GM12878 (cell line): ENCODE results near the gene MYL11. TPM values are rescaled to one million over a fixed set of nuclear protein-coding genes. Genes with fewer than 3 reads are reported as not detected.
A peak's percentile ranks its signal among the peaks of the same experiment; 100 is the strongest.

Experiments
- ASH2L ChIP-seq: fragments of 300-600, 200-600 bp; sonication (generic); IDR thresholded peaks from 2 replicates; pipeline ENCODE4 v1.6.1; 2017; ENCODE audit warnings: low read depth, mild to moderate bottlenecking, borderline replicate concordance
- BHLHE40 ChIP-seq, 2 experiments: fragments of 450-650 bp in 1 of 2; IDR thresholded peaks; 2 replicates each; pipeline ENCODE4 v1.6.1; 2011 to 2017; ENCODE audit warnings: low read depth in 2 of 2, borderline replicate concordance in 1 of 2, improper control_type of control experiment in 1 of 2, low read length in 1 of 2, mild to moderate bottlenecking in 1 of 2
- ESRRA ChIP-seq: IDR thresholded peaks from 2 replicates; pipeline ENCODE4 v1.6.1; 2012; ENCODE audit warnings: mild to moderate bottlenecking, low read length, improper control_type of control experiment
- HCFC1 ChIP-seq: fragments of 150-350 bp; IDR thresholded peaks from 2 replicates; pipeline ENCODE4 v1.6.1; 2014; ENCODE audit warnings: low read length
- IKZF1 ChIP-seq: fragments of 450-650 bp; conservative IDR thresholded peaks from 2 replicates; pipeline ENCODE4 v1.6.1; 2017; ENCODE audit warnings: antibody characterized with exemption, mild to moderate bottlenecking
- JUNB ChIP-seq: IDR thresholded peaks from 2 replicates; pipeline ENCODE4 v1.6.1; 2016; ENCODE audit warnings: antibody characterized with exemption, mild to moderate bottlenecking
- MTA3 ChIP-seq: IDR thresholded peaks from 2 replicates; pipeline ENCODE4 v1.6.1; 2012; ENCODE audit warnings: low read length, inconsistent platforms, borderline replicate concordance
- PAX8 ChIP-seq: fragments of 450-650 bp; IDR thresholded peaks from 2 replicates; pipeline ENCODE4 v1.6.1; 2017; ENCODE audit warnings: mild to moderate bottlenecking, moderate library complexity
- PML ChIP-seq: IDR thresholded peaks from 2 replicates; pipeline ENCODE4 v1.6.1; 2012; ENCODE audit warnings: low read length, inconsistent platforms
- RFX5 ChIP-seq: IDR thresholded peaks from 2 replicates; pipeline ENCODE4 v1.6.1; 2011; ENCODE audit warnings: low read depth, low read length, improper control_type of control experiment
- RUNX3 ChIP-seq: IDR thresholded peaks from 2 replicates; pipeline ENCODE4 v1.6.1; 2012; ENCODE audit warnings: low read length, inconsistent platforms
- TBL1XR1 ChIP-seq: IDR thresholded peaks from 2 replicates; pipeline ENCODE4 v1.6.1; 2012; ENCODE audit warnings: low read depth, low read length, improper control_type of control experiment
- TCF12 ChIP-seq: IDR thresholded peaks from 2 replicates; pipeline ENCODE4 v1.6.1; 2011; ENCODE audit warnings: low read depth, mild to moderate bottlenecking, low read length
- TCF7 ChIP-seq: IDR thresholded peaks from 2 replicates; pipeline ENCODE4 v1.6.1; 2014; ENCODE audit warnings: antibody characterized with exemption, borderline replicate concordance
- YY1 ChIP-seq: IDR thresholded peaks from 2 replicates; pipeline ENCODE4 v1.6.1; 2011; ENCODE audit warnings: low read depth, mild to moderate bottlenecking, low read length
- polyA plus RNA-seq, 11 experiments: library from polyadenylated mRNA; depleted of rRNA in 4 of 11; unstranded in 6 of 11; stranded (reverse) in 5 of 11; fragments of >200 nt; fragmentation: Nextera tagmentation in 4 of 11; fragmentation: Illumina TruSeq in 1 of 11; extraction: Ambion mirVana in 4 of 11; extraction: Trizol in 1 of 11; gene quantifications; 1 replicate in 1 of 11; 2 replicates in 10 of 11; pipeline versions ENCODE4 v1.2.1 to v1.2.3, GENCODE V29; 2011 to 2016; ENCODE audit warnings: inconsistent platforms in 2 of 11, missing spikeins in 2 of 11, low read depth in 1 of 11
- total RNA-seq, 4 experiments: library from RNA; depleted of rRNA in 3 of 4; stranded (reverse); fragments of >200 nt in 3 of 4; fragmentation: Illumina TruSeq in 1 of 4; extraction: Trizol in 1 of 4; gene quantifications; 2 replicates each; pipeline versions ENCODE4 v1.2.1 to v1.2.3, GENCODE V29; 2013 to 2021
- TF ChIP-seq, protein P1 (sequence below): fragments of 450-650 bp; IDR thresholded peaks from 2 replicates; pipeline ENCODE4 v1.6.1; 2016; ENCODE audit warnings: mild to moderate bottlenecking, moderate library complexity, borderline replicate concordance
- TF ChIP-seq, protein P2 (sequence below): IDR thresholded peaks from 2 replicates; pipeline ENCODE4 v1.6.1; 2011; ENCODE audit warnings: borderline replicate concordance, low read depth, mild to moderate bottlenecking, moderate library complexity, low read length; ENCODE audit not compliant: insufficient read depth, poor library complexity, severe bottlenecking
- TF ChIP-seq, protein P3 (sequence below): fragments of 450-650 bp; IDR thresholded peaks from 2 replicates; pipeline ENCODE4 v1.6.1; 2016; ENCODE audit warnings: mild to moderate bottlenecking
- TF ChIP-seq, protein P4 (sequence below): fragments of 450-650 bp; conservative IDR thresholded peaks from 2 replicates; pipeline ENCODE4 v1.6.1; 2017; ENCODE audit warnings: mild to moderate bottlenecking, moderate library complexity

Gene MYL11
- total and polyA plus RNA-seq, 10 of the 15 experiments (the other 5 are each of a cell fraction or from before 2014, with no cell fraction given) = 0.19 to 1.2 (median 0.61) TPM; not detected in 5

DNA sequence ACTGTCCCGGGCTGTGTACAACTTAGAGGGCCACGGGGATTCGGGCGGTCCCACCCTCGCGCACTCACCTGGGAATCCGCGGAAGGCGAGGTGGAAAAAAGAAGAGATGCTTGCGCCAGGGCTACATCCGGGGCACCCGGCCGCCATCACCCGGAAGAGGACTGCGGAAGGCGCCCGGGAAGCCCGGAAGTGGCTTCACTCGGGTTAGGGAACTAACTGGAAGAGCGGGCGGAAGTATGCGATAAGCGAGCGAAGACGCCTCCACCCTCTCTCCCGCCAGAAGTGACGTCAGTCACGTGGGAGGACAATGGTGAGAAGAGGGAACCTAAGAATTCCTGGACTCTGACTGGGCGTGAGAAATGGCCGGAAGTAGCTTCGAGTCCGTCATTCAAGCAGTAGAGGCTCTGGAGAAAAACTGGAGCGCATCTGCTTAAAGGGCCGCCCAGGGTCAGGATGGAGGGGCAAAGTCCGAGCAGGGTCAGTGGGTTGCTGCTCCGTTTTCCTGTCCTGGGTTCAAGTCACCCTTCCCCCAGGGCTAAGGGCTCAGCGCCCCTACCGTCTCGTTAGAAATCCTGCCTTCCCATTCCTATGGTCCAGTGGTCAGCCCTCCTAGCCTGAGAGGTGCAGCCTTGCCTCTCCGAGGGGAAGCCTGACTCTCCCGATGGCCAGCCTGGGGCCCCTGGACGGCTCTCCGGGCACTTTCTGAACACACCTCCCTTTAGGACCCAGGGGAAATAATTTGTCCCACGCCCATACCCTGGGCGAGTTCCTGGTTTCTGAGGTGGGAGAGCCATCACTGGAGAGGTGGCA, 19.3 kb upstream of the MYL11 start, which contains the start of gene CD2BP2 (continued):
- 0 out of 2 replicates have a peak, but pooled peaks have one; percentile 28 for TF ChIP-seq TCF12
- no peak for TF ChIP-seq TCF7
- peak; percentile 89 to 93 for TF ChIP-seq BHLHE40 (IDR thresholded peaks at IDR 0.05; ENCODE audit: borderline replicate concordance in 1 of 2, low read depth in 2 of 2, low read length in 1 of 2)
- no peak for TF ChIP-seq ASH2L
- TF ChIP-seq, protein P1, sequence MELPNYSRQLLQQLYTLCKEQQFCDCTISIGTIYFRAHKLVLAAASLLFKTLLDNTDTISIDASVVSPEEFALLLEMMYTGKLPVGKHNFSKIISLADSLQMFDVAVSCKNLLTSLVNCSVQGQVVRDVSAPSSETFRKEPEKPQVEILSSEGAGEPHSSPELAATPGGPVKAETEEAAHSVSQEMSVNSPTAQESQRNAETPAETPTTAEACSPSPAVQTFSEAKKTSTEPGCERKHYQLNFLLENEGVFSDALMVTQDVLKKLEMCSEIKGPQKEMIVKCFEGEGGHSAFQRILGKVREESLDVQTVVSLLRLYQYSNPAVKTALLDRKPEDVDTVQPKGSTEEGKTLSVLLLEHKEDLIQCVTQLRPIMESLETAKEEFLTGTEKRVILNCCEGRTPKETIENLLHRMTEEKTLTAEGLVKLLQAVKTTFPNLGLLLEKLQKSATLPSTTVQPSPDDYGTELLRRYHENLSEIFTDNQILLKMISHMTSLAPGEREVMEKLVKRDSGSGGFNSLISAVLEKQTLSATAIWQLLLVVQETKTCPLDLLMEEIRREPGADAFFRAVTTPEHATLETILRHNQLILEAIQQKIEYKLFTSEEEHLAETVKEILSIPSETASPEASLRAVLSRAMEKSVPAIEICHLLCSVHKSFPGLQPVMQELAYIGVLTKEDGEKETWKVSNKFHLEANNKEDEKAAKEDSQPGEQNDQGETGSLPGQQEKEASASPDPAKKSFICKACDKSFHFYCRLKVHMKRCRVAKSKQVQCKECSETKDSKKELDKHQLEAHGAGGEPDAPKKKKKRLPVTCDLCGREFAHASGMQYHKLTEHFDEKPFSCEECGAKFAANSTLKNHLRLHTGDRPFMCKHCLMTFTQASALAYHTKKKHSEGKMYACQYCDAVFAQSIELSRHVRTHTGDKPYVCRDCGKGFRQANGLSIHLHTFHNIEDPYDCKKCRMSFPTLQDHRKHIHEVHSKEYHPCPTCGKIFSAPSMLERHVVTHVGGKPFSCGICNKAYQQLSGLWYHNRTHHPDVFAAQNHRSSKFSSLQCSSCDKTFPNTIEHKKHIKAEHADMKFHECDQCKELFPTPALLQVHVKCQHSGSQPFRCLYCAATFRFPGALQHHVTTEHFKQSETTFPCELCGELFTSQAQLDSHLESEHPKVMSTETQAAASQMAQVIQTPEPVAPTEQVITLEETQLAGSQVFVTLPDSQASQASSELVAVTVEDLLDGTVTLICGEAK = peak; percentile 97
- TF ChIP-seq HCFC1 = peak; percentile 79
- TF ChIP-seq, protein P2, sequence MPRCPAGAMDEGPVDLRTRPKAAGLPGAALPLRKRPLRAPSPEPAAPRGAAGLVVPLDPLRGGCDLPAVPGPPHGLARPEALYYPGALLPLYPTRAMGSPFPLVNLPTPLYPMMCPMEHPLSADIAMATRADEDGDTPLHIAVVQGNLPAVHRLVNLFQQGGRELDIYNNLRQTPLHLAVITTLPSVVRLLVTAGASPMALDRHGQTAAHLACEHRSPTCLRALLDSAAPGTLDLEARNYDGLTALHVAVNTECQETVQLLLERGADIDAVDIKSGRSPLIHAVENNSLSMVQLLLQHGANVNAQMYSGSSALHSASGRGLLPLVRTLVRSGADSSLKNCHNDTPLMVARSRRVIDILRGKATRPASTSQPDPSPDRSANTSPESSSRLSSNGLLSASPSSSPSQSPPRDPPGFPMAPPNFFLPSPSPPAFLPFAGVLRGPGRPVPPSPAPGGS = peak; percentile 43
- TF ChIP-seq JUNB = 0 out of 2 replicates have a peak, but pooled peaks have one; percentile 12
- peak; percentile 98 for TF ChIP-seq IKZF1
- TF ChIP-seq, protein P3, sequence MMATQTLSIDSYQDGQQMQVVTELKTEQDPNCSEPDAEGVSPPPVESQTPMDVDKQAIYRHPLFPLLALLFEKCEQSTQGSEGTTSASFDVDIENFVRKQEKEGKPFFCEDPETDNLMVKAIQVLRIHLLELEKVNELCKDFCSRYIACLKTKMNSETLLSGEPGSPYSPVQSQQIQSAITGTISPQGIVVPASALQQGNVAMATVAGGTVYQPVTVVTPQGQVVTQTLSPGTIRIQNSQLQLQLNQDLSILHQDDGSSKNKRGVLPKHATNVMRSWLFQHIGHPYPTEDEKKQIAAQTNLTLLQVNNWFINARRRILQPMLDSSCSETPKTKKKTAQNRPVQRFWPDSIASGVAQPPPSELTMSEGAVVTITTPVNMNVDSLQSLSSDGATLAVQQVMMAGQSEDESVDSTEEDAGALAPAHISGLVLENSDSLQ = peak; percentile 71
- TF ChIP-seq RUNX3 = peak; percentile 53
- peak; percentile 78; the same call in 1 of the 2 replicates for TF ChIP-seq PML
- peak; percentile 80; the same call in 1 of the 2 replicates for TF ChIP-seq MTA3
- TF ChIP-seq, protein P4, sequence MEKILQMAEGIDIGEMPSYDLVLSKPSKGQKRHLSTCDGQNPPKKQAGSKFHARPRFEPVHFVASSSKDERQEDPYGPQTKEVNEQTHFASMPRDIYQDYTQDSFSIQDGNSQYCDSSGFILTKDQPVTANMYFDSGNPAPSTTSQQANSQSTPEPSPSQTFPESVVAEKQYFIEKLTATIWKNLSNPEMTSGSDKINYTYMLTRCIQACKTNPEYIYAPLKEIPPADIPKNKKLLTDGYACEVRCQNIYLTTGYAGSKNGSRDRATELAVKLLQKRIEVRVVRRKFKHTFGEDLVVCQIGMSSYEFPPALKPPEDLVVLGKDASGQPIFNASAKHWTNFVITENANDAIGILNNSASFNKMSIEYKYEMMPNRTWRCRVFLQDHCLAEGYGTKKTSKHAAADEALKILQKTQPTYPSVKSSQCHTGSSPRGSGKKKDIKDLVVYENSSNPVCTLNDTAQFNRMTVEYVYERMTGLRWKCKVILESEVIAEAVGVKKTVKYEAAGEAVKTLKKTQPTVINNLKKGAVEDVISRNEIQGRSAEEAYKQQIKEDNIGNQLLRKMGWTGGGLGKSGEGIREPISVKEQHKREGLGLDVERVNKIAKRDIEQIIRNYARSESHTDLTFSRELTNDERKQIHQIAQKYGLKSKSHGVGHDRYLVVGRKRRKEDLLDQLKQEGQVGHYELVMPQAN = peak; percentile 81
- no peak for TF ChIP-seq RFX5
- TF ChIP-seq TBL1XR1 = peak; percentile 61; the same call in 1 of the 2 replicates
- peak; percentile 95 for TF ChIP-seq YY1
- TF ChIP-seq PAX8 = no peak
- TF ChIP-seq ESRRA = no peak
